GM18870 (cell line): ENCODE measurements around the gene LHX3.

Source experiments
- ATAC-seq: cut with Tn5 transposase; IDR thresholded peaks from one replicate; pipeline ENCODE4 v1.9.1; 2021; ENCODE audit warnings: moderate library complexity; ENCODE audit not compliant: unreplicated experiment

The LHX3 gene

DNA sequence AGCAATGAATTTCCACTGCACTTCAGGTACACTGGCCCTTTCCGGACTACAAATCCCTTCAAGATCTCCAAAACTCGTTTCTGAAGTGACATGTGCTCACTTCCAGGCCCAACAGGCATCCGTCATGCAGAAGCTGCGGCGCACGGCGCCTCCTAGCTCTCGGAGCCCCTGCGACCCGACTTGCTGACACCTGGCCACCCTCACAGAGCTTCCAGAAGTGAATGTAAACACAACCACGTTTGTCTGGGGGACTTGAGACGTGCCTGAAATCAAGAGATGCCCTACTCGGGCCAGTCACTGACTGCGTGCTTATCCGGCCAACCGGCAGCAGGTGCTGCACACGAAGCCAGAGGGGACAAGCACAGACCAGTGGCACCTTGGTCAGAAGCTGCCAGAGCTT is 4.9 kb upstream of the LHX3 start:
- ATAC-seq, result no peak

DNA sequence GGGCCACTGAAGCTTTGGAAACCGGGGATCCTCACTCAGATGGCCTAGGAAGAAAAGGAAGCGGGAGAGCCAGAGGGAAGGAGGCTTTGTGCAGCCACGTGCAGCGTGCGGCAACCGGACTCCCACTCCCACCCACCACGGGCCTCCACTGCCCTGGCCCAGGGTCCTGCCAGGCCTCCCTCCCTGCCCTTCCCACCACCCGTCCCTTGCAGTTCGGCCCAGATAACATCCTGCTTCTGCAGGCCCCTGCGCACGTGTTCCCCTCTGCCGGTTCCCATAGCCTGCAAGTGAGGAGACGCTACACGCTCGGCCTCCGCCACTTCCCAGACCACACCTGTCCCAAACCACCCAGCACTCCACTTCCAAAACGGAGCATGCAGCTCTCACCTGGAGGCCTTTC is 4.3 kb upstream of the LHX3 start:
- ATAC-seq, result no peak

DNA sequence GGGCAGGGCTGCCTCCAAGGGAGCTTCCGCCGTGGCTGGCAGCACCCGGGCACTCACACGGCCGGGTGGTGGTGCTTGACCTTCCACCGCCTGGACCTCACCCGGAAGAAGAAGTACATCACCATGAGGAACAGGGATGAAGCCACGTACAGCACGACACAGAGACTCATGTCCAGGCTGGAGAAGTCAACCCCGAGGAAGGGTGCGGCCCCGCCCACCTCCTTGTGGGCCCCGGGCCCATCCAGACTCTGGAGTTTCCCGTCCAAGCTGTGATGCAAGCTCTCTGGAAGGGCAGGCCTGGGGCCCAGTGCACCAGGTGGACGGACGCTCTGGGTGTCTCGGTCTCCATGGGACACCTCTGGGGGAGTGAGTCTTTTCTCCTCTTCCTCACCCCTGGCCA is 3.7 kb upstream of the LHX3 start:
- ATAC-seq, result no peak

DNA sequence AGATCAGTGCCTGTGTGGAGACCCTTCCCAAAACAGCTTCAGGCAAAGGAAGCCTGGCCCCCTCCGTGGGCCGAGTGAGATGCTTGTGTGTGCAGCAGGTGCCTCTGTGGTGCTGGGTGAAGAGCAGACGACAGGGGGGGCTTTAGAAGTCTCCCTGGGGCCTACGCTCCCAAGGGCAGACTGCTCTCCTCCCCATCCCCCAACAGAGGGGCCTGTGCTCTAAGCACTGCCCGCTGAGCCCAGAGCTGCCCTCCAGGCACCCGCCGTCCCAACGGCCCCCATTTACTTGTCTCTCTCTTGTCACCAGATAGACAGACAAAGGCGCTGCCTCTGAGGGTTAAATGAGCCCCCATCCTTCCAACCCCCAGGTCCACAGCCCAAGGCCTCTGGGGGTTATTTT is 2.7 kb upstream of the LHX3 start:
- no peak for ATAC-seq

DNA sequence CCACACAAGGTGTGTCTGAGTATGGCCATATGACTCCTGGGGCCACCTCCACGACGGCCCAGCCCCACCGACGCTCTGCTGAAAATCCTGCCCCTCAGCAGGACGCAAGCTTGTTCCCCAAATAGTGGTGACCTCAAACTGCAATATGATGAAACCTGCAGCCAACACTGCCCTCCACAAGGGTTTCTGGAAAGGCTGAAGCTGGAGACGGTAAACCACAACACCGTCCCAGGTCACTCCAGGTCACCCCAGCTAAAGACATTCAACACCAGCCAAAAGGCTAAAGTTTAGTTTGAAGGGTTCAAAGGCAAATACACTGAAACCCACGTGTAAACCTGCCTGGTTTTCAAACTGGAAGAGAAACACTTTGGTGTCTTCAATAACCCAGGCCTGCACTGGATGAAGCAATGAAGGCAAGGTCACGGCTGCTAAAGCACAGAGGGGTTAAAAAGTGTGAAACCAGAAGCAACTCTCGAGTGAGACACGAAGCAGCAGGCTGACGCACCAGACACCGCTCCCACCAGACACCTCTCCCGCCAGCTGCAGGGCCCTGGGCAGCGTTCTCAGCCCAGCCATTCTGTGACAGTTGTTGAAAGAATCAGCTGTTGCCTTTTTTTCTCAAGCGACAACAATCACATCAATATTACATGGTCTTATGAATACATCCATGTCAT is 1.8 kb upstream of the LHX3 start:
- ATAC-seq, result no peak

DNA sequence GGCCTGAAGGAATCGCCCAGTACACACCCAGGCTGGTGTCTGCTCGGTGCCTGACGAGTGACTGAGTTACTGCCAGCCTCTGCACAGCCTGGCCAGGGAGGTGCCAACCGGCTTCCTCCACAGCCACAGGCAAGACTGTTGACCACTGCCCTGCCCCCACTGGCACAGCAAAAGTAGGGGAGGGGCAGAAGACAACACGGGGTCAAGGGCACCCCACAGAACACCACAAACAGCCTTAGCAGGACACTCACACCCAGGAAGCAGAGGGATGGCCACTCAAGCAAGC is 722 bp upstream of the LHX3 start:
- ATAC-seq, result no peak

DNA sequence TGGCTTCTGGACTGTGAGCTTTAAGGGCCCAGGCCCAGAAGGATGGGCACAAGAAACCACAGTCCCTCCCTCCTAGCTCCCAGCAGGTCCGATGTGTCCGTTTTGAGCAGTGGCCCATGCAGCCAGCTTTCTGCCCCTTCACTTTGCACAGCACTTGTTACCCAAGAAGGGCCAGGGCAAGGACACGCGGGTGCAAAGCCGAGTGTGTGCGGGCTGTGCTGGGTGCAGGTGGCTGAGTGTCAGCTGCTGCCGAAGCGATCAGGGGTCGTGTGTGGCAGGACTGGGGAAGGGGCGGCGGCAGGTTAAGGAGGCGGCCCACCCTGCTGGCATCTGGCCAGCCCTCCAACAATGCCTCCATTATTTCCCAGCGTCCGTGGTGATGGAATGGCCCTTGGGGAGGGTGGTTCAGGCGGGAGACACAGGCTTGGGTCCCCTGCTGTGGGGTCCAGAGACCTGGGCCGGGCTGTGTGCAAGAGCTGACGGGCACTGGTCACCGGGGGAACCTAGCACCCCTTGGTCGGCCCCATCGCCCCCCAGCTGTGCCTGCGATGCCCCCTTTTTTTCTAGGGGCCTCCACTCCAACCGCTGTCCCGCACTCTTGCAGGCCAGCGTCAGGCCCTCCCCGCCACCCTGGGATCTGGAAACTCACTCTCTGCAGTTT is 653 bp downstream of the LHX3 start:
- no peak for ATAC-seq

DNA sequence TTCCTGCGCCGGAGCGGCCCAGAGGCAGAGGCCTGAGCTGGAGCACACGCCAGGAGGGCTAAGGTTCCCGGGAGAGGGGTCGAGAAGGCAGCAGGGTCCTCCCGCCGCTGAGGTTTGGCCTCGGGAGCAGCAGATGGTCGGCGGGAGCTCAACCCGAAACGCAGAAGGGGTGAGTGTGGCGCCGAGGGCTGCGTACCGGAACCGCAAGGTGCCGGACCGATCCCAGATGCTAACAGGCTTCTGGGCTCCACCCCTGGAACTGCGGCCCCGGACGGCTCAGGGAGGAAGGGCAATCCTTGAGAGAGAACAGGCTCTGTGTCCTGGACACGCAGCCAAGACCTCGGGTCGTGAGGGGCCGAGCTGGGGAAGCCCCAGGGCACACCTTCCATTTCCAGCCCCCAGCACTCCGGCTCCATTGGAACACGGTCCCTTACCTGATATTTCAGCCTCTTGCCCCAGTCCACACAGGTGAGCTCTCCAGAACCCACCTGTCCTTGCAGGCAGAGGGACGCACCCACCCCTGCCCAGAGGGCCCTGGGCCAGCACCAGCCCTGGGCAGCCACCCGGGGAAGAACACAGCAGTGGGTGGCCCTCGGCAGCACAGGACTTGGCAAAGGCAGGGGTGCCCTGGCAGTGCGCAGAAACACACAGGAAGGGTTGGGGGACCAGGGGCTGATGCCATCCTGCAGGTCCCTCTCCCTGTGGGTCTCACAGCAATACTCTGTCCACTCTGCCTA is 1.4 kb downstream of the LHX3 start:
- ATAC-seq, result no peak

DNA sequence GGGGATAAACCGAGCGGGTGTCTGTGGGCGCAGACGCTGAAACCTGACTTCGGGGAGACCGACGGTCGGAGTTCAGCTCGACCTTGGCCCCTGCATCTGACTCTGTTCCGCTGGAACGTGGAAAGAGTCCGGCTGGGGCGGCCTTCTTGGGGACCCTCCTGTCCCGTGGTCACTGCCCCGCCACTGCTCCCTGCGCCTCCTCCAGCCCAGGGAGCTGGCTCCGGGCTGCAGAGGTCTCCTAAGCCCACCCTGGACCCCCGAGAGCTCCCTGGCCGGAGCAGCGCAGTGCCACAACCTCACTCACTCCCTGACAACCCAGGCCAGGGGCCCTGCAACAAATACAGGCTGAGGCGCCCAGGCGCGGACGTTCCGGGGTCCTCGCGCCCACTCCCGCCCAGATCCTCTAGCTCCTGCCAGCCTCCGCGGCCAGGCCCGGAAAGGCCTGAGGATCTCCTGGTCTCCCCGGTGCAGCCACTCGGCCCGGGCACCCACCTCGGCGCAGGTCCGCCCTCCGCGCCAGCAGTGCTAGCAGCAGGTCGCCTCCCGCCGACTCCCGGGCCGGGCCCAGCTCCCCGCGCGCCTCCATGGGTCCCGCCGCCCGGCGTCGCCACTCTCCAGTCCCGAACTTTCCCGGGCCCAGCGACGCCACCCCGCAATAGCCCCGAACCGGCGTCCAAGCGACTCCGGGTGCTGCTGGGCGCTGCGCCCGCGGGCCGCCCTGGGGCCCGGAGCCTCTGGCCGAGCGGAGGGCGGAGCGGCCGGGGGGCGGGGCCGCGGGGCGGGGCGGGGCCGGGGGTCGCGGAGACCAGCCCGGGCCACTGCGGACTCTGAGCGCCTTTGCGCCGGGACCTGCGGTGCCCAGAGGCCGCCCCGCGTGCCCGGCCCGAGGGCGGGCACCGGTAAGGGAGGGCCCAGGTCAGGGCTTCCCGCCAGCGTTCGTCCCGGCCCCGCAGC is 2.2 kb downstream of the LHX3 start:
- no peak for ATAC-seq

DNA sequence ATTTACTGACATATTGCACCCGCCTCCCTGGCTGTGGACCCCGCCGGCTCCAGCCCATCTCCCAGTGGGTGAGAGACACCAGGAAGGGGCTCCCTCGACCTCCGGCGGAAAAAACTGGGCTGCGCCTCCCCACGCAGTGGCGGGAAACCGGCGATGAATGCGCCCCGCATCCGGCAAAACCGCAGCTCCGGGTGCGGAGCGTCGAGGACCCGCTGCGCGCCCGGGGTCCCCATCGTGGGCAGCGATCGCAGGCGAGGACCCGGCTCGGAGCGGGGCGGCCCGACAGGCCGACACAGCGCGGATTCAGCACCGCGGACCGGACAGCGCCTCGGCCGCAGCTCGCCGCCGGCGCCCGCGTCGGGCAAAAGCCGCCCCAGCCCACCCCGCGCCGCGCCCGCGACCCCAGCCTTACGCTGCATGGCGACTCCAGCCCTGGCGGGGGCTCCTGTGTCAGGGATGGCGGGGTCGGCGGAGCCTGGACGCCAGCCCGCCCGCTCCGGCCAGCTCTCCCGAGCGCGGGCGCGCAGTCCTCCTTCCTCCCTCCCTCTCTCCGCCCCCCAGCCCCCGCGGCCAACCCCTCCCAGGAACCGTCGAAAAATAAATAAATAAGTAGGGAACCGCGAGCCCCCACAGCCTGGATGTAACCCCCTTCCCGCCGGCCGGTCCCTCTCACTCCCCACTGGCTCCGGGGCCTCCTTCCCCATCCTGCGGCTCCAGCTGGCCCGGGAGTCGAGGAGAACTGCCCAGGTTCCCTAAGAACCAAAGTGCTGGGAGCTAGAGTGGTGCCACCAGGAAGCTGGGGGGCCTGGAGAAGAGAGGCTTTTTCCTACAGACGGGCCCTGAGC is 3.1 kb downstream of the LHX3 start:
- no peak for ATAC-seq

DNA sequence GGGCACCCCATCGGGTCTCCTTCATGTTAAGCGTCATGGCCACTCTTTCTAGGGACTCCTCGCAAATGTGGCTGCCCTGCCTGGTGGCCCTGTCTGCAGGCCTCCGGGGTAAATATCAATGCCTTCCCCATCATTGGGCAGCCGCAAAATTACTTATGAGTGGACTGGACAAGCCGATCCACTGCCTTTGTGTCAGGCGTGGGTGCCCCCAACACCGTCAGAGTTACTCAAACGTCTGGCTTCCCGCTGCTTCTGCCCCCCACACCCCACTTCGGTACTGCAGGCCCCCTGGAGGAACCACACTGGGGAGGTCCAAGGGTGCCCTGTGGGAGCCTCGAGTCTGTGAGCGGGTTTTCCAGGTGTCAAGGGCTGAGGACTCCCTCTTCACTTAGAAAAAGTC is 3.8 kb downstream of the LHX3 start:
- ATAC-seq, result no peak

DNA sequence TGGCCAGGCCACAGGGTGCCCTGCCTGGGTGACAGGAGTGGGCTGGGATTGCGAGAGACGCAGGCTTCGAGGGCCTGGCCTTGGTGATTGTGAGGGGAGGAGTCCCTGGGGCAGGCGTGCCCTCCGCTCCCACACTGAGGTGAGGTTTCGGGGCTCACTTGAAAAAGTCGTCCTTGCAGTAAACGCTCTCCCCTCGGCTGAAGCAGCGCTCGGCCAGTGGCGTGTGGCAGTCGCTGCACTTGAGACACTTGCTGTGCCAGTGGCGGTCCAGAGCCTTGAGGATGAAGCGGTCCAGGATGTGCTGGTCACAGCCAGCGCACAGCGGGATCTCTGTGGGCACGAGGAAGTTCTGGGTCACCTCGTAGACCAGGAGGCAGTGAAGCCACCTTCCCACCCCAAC is 4.5 kb downstream of the LHX3 start:
- no peak for ATAC-seq

DNA sequence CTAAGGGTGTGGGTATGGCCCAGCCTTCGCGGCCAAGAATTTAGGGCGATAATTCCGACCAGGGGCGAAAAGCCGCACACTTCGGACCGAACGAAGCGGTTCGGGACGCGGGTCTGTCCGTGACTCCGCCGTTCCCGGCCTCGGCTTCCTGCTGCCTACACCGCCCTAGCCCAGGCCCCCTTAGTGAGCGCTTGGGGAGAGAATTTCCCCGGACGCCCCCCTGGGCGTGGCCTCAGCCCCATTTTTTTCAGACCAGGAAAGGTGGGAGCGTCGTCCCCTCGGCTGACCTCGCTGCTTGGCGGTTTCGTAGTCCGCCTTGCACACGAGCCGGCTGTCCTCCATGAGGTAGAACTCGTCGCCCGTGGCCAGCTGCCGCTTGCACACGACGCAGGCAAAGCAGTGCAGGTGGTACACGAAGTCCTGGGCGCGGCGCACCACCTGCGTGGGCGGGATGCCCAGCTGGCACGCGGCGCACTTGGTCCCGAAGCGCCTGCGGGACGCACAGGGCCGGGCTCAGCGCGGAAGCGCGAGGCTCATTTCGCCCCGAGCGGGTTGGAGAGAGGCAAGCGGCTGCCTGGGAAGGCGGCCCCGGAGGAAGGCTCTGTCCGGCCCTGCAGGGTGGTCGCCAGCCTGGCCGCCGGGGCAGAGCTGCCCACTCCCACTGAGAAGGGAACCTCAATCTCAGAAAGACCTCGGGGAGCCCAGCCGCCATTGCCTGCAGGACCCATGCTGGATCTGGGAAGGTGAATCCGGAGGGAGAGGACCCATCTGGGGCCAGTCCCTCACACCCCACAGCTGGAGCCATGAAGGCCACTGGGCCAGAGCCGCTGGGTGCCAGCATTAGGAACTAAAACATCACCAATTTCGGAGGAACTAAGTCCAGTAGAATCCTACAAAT is 5.3 kb downstream of the LHX3 start:
- ATAC-seq, result no peak

DNA sequence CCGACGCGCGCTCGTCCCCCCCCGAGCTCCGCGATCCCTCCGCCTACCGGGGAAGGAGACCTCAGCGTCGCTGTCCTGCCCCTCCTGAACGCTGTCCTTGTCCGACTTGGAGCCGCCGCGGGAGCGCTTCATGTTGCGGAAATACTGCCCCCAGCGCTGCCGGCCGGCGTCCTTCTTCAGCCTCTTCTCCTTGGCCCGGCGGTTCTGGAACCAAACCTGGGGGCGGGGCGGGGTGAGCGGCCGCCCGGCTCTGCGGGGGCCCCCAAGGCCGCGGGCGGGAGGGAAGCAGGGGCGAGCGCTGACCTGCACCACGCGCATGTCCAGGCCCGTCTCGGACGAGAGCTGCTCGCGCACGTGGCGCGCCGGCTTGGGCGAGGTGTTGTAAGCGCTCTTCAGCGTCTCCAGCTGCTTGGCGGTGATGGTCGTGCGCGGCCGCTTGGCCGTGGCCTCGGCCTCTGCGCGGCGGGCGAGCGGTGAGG is 6.3 kb downstream of the LHX3 start:
- no peak for ATAC-seq

DNA sequence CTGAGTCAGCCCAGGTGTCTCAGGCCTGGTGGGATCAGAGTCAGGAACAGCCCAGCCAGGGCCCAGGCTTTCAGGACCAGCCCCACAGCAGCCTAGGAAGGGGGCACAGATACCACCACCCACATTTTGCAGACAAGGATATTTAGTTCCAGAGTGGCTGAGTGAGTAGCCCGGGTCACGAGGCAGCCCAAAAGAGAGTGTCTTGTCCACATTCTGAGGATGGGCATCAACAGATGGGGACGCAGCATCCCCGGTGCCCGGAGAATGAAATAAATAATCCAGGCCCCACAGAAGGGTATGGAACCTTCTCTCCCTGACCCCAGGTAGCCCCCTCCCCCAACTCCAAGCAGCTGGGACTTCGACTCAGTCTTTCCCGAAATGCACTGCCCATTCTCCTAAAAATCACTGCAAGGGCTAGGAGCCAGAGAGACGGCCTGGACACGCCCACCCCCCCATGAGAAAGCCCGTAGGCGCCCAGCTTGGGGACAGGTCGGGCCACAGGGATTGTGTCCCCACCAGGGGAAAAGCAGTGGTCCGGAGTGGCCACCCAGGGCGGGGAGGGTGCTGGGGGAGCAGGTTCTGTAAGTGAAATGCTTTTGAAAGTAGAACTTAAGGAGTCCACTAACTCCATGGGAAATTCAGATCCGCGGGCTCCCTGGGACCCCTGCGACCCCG is 6.9 kb downstream of the LHX3 start:
- no peak for ATAC-seq

DNA sequence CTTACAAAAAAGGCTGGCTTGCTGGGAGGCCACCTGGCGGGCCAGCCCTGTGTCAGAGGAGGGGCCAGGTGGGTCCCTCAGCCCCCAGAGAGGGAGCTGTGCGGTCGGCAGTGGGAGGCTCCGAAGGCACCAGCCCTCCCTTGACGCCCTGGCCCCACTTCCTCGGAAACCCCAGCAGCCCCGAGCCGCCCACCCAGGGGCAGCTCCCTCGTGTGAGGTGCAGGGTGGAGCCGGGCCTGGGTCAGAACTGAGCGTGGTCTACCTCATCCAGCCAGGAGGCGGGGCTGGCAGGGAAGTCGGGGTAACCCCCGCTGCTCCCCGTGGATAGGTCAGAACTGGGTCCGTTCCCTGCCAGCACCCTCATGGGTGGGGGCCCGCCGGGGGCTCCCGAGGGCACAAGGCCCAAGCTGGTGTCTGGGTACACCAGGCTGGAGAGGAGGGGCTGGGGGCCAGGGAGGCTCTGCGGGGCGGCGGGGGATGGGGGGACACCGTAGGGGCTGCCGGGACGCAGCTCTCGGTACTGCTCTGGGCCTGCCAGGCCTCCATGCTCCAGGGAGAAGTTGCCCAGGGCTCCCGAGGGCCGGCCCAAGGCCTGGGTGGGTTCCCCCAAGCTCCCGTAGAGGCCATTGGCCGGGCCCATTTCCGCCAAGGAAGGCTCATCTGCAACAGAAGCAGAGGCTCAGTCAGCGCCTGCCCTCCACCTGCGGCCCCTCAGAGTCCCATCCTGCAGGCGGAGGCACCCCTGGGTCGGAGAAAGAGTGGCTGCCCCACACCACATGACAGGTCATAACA is 7.6 kb downstream of the LHX3 start:
- ATAC-seq, result no peak

DNA sequence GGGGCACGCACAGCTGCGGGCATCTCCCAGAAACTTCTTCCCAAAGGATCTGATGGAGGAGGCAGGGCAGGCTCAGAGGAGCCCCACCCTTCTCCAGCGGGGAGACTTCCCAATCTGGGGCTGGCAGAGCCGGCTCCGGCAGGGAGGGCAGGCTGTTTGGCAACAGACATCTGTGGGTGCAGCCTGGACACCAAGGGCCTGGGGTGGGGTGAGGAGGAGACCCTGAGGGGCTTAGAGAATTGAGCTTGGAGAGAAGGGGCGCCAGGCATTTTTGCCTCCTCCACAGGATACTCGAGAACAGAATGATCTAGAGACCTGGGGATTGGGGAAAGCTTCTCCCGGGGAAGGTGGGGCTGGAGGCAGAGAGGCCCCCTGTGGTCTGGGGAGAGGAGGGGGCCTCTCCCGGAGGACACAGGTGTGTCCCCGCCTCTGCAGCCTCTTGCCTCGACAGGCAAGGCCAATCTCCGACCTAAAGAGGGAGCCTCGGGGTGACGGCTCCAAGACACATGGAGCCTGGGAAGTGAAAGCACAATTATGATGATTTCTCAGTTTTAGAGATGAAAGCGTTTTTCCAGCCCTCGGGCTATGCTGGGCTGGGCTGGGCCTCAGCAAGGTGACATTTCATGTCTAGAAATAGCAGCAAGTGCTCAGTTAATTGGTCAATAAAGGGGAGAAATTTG is 8.4 kb downstream of the LHX3 start:
- ATAC-seq, result no peak
